ENCODE results near the gene RPEL1. TPM values are rescaled to one million over a fixed set of nuclear protein-coding genes. Genes with fewer than 3 reads are reported as not detected.

RPEL1 gene
- polyA plus RNA-seq, 1 donor from 2014 or later, result not detected

GRCh38 chr10:103235775-103236174 lies 9.9 kb upstream of the RPEL1 start:
- H3K27me3 ChIP-seq (ENCODE audit: insufficient read depth, low read depth, low read length), result no peaks in the 10 kb centered on the region
- H4K20me1 ChIP-seq (ENCODE audit: insufficient read depth), result no peaks in the 10 kb centered on the region
- H3K36me3 ChIP-seq (ENCODE audit: insufficient read depth, low read length), result no peaks in the 10 kb centered on the region
- no peaks in the 10 kb centered on the region for H3F3A ChIP-seq (ENCODE audit: insufficient read depth, low read length, poor library complexity, severe bottlenecking)
- no peaks in the 10 kb centered on the region for H3K9me3 ChIP-seq (ENCODE audit: low read length)
- H3K9ac ChIP-seq (ENCODE audit: low read length), result no peak overlapping the region
- H3K9me2 ChIP-seq (ENCODE audit: insufficient read depth, low read length), result no peaks in the 10 kb centered on the region
- no peaks in the 10 kb centered on the region for H3K79me2 ChIP-seq (replicated peaks; ENCODE audit: insufficient read depth, low read length)
- H2AFZ ChIP-seq (ENCODE audit: low read depth, low read length), result no peak overlapping the region
- H3K27ac ChIP-seq (ENCODE audit: low read length), result no peak overlapping the region
- TF ChIP-seq EZH2 (IDR thresholded peaks at IDR 0.05; ENCODE audit: borderline replicate concordance, insufficient read depth, low read length, poor library complexity, severe bottlenecking) (no peak), TAF1 (IDR thresholded peaks at IDR 0.05; ENCODE audit: low read depth) (no peak), CTCF (IDR thresholded peaks at IDR 0.05; ENCODE audit: poor library complexity, severe bottlenecking) (no peak), RAD21 (conservative IDR thresholded peaks at IDR 0.05) (no peak), MXI1 (conservative IDR thresholded peaks at IDR 0.05; ENCODE audit: poor library complexity, severe bottlenecking) (no peak), POLR2AphosphoS5 (IDR thresholded peaks at IDR 0.05) (no peak), EP300 (conservative IDR thresholded peaks at IDR 0.05; ENCODE audit: poor library complexity, severe bottlenecking) (no peak)
- TF ChIP-seq, protein P1, sequence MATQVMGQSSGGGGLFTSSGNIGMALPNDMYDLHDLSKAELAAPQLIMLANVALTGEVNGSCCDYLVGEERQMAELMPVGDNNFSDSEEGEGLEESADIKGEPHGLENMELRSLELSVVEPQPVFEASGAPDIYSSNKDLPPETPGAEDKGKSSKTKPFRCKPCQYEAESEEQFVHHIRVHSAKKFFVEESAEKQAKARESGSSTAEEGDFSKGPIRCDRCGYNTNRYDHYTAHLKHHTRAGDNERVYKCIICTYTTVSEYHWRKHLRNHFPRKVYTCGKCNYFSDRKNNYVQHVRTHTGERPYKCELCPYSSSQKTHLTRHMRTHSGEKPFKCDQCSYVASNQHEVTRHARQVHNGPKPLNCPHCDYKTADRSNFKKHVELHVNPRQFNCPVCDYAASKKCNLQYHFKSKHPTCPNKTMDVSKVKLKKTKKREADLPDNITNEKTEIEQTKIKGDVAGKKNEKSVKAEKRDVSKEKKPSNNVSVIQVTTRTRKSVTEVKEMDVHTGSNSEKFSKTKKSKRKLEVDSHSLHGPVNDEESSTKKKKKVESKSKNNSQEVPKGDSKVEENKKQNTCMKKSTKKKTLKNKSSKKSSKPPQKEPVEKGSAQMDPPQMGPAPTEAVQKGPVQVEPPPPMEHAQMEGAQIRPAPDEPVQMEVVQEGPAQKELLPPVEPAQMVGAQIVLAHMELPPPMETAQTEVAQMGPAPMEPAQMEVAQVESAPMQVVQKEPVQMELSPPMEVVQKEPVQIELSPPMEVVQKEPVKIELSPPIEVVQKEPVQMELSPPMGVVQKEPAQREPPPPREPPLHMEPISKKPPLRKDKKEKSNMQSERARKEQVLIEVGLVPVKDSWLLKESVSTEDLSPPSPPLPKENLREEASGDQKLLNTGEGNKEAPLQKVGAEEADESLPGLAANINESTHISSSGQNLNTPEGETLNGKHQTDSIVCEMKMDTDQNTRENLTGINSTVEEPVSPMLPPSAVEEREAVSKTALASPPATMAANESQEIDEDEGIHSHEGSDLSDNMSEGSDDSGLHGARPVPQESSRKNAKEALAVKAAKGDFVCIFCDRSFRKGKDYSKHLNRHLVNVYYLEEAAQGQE (IDR thresholded peaks at IDR 0.05; ENCODE audit: borderline replicate concordance), result no peak
- H3K4me2 ChIP-seq (ENCODE audit: low read length), result no peak overlapping the region
- no peak overlapping the region for H3K4me3 ChIP-seq (ENCODE audit: low read length)

- H3K79me2 ChIP-seq (replicated peaks; ENCODE audit: insufficient read depth, low read length), result no peaks in the 10 kb centered on the region
- no peaks in the 10 kb centered on the region for H3F3A ChIP-seq (ENCODE audit: insufficient read depth, low read length, poor library complexity, severe bottlenecking)
- H3K4me3 ChIP-seq (ENCODE audit: low read length), result no peak overlapping the region
- H3K9me3 ChIP-seq (ENCODE audit: low read length), result no peaks in the 10 kb centered on the region
- no peak overlapping the region for H3K27ac ChIP-seq (ENCODE audit: low read length)
- H3K9ac ChIP-seq (ENCODE audit: low read length), result no peak overlapping the region
- no peak overlapping the region for H2AFZ ChIP-seq (ENCODE audit: low read depth, low read length)
- TF ChIP-seq EZH2 (IDR thresholded peaks at IDR 0.05; ENCODE audit: borderline replicate concordance, insufficient read depth, low read length, poor library complexity, severe bottlenecking) (no peak), EP300 (conservative IDR thresholded peaks at IDR 0.05; ENCODE audit: poor library complexity, severe bottlenecking) (no peak), POLR2AphosphoS5 (IDR thresholded peaks at IDR 0.05) (no peak), MXI1 (conservative IDR thresholded peaks at IDR 0.05; ENCODE audit: poor library complexity, severe bottlenecking) (no peak), TAF1 (IDR thresholded peaks at IDR 0.05; ENCODE audit: low read depth) (no peak), SMC3 (conservative IDR thresholded peaks at IDR 0.05; ENCODE audit: poor library complexity) (no peak), RAD21 (conservative IDR thresholded peaks at IDR 0.05) (no peak), CTCF (IDR thresholded peaks at IDR 0.05; ENCODE audit: poor library complexity, severe bottlenecking) (no peak)
- TF ChIP-seq, protein P1 (IDR thresholded peaks at IDR 0.05; ENCODE audit: borderline replicate concordance), result no peak
- H3K27me3 ChIP-seq (ENCODE audit: insufficient read depth, low read depth, low read length), result no peaks in the 10 kb centered on the region
- no peaks in the 10 kb centered on the region for H3K9me2 ChIP-seq (ENCODE audit: insufficient read depth, low read length)
- no peaks in the 10 kb centered on the region for H3K36me3 ChIP-seq (ENCODE audit: insufficient read depth, low read length)
- no peak overlapping the region for H3K4me2 ChIP-seq (ENCODE audit: low read length)
- H4K20me1 ChIP-seq (ENCODE audit: insufficient read depth), result no peaks in the 10 kb centered on the region
Measured at GRCh38 chr10:103238506-103239252, 7.0 kb upstream of the RPEL1 start.
